NOMO-1 (cell line): Measurements from ENCODE around the gene GAMT.

ENCODE experiments used
- DNase-seq, 2 experiments: peaks; one replicate each; lab custom pipeline; 2025; ENCODE audit not compliant: unreplicated experiment in 2 of 2; lab: John Stamatoyannopoulos, UW

GAMT gene

DNA sequence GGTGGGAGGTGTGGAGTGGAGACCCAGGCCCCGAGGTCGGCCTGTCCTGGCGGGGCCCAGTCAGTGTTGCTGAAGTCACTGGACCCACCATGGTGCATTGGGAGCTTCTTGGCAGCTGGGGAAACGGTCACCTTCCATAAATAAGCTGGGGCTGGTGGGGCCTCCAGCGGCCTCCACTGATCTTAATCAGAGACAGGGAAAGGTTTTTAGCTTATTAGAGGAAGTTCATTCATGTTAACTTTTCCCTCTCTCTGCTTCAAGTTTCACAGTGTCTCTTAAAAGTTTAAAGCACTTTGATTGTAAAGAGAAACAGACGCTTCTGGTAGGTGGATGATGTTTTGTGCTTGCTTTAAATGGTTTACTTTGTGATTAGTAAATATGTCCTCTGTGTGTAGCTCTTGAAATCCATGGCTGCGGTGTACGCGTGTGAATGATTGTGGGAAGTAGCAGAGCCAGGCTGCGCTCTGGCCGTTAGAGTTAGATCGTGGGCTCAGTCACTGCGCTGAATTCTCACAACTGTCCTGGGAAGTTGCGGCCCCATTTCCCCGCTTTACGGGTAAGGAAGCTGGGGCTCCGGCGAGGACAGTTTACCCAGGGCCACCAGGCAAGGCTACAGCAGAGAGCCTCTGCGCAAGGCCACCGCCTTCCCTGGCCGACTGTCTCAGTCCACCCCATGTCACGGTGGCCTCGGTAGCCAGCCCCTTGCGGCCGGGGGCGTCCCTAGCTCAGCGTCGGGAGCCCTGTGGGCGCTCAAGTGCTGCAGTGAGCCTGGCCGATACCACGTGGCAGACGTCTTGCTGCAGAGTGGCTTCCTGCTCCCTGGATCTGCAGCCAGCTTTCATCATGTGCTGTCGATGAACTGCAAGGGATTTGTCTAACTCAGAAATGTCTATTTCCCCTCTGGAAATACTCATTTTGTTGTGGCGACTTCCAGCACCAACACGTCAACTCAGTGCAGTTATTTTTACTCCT is 34.2 kb downstream of the GAMT start:
- peak; percentile 21 to 72 for DNase-seq

- DNase-seq = no peak
Measured at GRCh38 chr19:1366296-1366695, 35.0 kb downstream of the GAMT start.

DNA sequence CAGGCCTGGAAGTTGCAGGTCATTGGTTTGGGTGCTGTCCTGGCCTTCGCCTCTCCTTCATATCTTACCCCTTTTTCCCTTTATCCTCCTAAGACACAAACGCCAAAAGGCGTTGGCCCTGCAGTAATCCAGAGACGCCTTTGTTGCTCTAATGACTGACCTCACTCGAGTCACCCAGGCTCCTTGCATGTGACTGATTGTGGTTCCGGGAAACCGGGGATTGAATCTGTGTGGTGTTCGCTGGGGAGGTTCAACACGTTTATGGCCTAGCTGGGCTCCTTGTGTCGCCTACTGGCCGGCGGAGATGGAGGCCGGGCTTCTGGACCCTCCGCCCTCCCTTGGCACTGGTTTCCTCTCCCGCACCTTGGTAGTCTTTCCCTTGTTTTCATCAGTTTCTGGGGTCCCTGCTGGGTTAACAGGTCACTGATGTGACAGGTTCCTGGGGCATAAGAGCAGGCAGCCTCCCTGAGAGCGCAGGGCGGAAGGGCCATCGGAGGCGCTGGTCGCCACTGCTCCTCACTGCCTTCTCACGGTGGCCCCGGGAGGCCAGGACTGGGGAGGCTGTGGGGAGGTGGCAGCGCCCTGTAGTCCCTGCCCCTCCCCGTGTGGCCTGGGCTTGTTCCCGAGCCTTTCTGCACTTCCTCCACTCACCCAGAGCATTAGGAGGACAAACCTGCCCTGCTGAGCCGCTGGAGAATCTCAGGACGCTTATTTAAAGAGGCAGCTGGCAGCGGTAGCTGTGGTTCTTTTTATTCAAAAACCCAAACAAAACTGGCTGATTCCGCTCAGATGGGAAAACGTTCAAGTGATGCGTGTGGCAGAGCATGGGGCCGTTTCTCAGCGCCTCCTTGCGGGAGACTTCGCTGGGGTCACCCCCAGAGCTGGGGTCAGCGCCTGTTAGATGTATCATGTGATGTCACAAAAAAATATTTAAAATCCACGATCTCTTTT is 35.7 kb downstream of the GAMT start:
- DNase-seq = no peak

- DNase-seq = no peak
Measured at GRCh38 chr19:1364070-1364704, 37.2 kb downstream of the GAMT start.

DNA sequence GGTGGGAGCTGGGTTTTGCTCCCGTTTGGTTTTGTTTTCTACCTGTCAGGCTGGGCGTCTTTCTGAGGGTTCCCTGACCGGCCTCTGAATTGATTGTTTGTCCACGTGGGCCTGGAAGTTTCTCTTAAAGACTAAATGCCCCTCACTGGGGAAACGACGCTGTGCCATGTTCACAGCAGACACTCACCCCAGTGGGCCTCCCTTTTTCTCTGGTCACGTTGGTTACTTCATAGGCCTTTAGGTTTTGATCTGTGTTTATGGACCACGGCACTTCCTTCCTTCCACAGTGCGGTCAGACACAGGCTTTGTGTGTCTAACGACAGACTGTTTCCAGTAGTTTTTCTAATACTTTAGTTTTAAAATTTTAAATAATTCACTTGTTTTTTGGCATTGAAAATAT is 37.7 kb downstream of the GAMT start:
- DNase-seq = peak; percentile 43 to 73

DNA sequence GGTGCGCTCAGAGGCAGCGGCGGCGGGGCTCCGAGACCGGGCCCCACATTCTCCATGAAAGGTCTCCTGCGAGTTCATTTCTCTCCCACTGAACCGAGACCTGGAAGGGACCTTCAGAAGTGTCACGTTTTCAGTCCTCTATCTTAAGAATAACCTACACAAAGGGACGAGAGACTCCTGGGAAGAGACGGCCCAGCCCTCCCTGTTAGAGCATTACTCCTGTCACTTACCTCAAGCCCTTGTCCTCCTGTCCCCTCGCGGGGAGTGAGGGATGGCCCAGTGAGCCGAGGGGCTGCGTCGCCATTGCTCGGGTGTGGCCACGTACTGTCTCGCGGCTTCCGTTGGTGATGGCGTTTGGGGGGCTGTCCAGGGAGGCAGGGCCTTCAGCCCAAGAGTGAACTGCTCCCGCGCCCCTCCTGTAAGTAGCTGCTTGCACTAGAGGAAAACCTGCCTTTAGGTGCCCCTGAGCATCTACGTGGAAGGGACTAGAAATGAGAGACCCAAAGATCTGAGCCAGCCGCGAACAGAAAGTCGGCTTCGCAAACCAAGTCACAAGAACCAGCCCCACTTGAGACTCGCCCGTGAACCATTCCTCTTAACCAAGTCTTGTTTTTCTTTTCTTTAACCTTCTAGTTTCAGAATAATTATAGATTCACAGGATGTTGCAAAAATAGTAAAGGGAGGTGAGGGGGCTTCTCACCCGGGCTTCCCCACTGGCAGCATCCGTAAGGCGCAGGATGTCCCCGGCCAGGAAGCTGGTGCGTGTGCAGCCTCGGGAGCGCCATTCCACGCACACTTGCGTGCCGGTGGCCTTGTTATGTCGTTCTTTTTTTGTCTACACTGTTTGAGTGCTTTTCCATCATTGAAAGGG is 38.7 kb downstream of the GAMT start:
- no peak for DNase-seq

DNA sequence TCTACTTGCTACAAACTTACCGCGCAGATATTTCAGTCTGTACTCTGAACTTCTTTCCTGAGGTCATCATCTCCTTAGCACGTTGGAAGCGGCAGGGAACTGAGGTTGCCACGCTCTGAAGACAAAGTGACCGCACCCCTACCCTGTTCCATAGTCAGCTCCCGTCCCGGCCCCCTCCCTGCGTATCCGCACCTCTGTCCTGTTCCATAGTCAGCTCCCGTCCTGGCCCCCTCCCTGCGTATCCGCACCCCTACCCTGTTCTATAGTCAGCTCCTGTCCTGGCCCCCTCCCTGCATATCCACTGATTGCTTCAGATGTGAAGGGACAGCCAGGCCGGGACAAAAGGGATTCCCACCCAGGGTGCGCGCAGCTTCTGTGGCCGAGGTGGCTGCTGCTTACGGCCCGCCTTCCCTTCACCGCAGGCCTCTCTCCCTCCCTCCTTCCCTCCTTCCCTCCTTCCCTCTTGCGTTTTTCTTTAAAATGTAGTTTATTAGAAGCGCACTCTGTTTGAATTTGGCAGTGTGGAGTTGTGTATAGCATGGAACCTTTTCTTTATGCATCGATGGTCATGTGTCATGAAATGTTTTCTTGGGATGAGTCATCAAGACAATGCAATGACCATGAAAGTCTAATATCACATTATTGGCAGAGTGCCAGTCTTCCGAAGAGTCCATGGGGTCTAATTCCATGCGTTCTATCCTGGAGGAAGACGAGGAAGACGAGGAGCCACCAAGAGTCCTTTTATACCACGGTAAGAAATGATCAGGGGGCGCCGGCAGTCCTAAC is 39.5 kb downstream of the GAMT start:
- DNase-seq = no peak

DNA sequence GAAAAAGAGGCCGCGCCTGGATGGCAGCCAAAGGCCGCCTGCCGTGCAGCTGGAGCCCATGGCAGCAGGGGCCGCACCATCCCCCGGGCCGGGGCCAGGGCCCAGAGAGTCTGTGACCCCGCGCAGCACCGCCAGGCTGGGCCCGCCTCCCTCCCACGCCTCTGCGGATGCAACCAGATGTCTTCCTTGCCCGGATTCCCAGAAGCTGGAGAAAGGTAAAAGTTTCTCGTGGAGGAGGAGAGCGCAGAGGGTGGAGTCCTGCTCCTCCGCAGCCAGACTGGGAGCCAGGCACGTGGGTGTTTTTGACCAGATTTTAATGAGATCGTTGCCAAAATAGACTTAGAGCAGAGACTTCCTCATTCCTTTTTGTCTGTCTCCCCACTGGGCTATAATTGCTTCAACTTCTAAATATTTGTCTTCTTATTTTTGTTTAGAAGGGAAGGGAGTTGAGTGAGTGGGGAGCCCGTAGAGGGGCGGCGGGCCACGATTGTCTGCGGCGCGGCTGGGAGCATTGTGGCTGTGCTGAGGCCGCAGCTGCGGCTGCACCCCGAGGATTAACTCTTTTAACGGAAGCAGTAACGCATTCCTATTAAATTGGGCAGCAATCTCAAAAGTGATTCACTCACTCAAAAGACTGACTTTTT is 40.4 kb downstream of the GAMT start:
- DNase-seq = peak; percentile 27 to 77

- DNase-seq = no peak
Measured at GRCh38 chr19:1360126-1360817, 41.1 kb downstream of the GAMT start.

DNA sequence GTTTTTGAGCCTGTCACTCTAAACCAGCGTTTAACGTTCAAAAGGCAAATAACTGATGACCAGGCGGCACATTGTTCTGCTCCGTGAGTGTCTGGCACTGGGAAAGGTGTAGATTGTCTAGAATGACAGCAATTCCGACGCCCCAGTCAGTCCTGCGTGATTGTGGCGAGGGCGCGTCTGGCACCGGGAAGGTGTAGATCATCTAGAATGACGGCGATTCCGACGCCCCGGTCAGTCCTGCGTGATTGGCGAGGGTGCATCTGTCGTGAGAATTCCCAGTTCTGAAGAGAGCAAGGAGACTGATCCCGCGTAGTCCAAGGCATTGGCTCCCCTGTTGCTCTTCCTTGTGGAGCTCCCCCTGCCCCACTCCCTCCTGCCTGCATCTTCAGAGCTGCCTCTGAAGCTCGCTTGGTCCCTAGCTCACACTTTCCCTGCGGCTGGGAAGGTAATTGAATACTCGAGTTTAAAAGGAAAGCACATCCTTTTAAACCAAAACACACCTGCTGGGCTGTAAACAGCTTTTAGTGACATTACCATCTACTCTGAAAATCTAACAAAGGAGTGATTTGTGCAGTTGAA is 43.7 kb downstream of the GAMT start:
- DNase-seq = no peak

DNA sequence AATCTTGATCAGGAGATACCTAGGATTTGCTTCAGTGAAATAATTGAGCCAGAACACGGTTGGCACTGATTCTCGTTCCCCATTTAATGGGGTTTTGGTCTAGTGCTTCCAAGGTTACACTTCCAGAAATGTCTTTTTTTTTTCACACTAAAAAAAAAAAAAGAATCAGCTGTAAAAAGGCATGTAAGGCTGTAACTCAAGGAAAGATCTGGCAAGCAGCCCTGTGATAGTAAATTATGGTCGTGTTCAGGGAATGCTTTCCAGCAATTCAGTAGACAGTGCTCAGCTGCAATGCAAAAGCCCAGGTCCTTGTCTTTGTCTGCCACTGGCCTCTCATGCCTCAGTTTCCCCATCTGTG is 44.9 kb downstream of the GAMT start:
- no peak for DNase-seq

GRCh38 chr19:1355568-1356507 is 45.5 kb downstream of the GAMT start:
- no peak for DNase-seq

- DNase-seq = no peak
Measured at GRCh38 chr19:1354970-1355567, 46.3 kb downstream of the GAMT start.

DNA sequence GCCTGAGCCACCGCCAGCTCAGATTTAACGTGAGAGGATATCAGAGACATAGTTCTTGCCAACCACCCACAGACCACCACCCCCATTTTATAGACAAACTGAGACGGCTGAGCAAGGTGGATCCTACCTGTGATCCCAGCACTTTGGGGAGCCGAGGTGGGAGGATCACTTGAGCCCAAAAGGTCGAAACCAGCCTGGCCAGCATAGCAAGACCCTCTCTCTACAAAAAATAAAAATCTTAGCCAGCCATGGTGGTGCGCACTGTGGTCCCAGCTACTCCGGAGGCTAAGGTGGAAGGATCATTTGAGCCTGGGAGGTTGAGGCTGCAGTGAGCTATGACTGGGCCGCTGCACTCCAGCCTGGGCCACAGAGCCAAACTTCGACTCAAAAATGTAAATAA is 48.2 kb downstream of the GAMT start:
- no peak for DNase-seq

DNA sequence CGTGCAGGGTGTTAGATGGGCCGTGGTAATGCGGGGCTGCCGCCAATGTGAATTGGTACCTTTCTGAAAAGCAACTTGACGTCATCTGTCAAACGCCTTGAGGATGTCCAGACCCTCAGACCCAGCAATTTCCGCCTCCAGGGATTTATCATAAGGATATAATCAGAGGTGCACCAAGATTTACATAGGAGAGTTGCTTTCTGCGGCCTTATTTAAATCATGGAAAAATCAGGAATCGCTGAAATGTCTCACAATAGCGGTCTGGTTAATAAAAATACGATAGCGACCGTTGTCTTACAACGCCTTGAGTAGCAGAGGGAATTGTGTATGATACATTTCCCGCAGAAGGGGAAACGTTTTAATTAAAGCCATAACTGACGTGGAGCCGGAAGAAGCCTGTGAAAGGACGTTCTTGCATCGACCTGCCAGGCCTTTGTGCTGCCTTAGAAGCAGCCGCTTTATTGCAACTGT is 49.9 kb downstream of the GAMT start:
- DNase-seq = no peak

GRCh38 chr19:1350867-1351266 is 50.5 kb downstream of the GAMT start:
- DNase-seq = no peak
